ENCODE measurements around the gene ATXN3.
"Not testable (repeated sequence)": the region's sequence is repeated elsewhere in the genome, so short reads cannot be mapped to it uniquely, and the experiment has no call there.

ATXN3 gene

DNA sequence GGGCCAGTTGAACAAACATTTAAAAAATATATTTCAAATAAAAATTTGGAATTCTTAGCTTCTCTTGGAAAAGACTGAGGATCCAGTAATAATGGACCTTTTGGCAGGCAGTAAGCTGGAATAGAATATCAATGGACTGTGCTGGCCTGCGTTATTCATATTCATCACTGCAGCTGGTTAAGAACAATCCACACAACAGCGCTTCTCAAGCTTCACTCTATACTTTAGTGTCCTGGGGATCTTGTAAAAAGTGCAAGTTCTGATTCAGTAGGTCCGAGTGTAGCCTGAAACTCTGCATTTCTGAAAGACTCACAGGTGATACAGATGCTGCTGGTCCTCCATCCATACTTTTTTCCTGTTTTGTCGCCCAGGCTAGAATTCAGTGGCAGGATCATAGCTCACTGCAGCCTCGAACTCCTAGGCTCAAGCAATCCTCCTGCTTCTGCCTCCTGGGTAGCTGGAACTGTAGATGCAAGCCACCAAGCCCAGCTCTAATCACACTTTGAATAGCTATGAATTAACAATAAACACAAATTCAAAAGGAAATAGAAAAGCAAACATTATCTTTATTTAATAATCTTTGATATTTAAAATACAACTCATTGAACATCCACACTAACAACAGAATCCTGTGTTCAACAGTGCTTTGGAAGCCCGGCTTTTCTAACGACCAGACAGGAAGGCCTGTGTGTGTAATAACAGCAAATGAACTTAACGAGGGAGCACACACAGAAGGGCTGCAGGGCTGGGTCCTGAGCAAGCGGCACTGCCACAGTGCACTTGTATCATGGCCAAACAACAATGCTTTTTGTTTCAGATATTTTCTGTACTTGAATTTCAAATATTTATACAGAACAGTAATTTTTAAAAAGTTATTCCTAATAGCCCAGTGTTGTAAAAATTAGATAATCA, 48.1 kb downstream of the ATXN3 start:
- DNase-seq: no peak

DNA sequence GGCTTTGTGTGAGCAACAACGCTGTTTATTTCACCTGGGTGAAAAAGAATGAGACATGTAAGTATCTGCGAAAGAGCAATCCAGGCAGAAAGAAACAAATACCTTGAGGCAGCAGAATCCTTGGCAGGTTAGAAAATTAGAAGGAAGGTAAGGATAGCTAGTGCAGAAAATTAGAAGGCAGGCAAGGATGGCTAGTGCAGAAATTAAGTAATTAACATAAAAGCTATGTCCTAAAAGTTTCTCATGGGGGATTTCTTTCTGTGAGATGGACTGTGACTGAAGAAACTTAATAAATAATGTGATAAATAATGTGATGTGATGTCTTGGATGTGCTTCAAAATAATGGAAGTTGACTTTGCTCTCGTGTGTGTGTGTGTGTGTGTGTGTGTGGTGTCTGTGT, 56.6 kb downstream of the ATXN3 start:
- no peak for DNase-seq

DNA sequence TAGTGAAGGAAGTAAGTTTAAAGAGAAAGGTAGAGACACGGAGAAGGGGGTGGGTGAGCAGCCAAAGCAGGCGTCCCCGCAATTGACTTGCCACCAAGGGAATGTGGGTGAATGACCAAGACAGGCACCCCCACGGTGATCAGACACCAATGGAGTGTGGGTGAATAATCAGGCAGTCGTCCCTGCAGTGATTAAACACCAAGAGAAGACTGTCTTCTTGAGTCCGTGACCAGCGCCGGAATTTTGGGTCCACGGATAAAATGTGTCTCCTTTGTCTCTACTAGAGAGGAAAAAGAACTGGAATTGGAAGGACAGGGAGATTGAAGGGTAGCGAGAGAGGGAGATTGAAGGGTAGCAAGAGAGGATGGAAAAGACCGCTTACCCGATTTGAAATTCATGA, 57.2 kb downstream of the ATXN3 start:
- not testable (repeated sequence) for DNase-seq

DNA sequence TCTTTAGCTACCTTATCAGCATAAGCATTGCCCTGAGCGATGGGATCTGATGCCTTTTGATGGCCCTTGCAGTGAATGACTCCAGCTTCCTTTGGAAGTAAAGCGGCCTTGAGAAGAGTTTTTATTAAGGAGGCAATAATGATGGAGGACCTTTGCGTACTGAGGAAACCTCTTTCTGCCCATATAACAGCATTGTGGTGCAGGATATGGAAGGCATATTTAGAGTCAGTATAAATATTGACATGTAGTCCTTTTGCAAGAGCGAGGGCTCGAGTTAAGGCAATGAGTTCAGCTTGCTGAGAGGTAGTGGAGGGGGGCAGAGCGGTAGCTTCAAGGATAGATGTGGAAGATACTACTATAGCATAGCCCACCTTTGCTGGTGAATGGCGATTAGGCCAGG, 60.5 kb downstream of the ATXN3 start:
- DNase-seq: not testable (repeated sequence)

DNA sequence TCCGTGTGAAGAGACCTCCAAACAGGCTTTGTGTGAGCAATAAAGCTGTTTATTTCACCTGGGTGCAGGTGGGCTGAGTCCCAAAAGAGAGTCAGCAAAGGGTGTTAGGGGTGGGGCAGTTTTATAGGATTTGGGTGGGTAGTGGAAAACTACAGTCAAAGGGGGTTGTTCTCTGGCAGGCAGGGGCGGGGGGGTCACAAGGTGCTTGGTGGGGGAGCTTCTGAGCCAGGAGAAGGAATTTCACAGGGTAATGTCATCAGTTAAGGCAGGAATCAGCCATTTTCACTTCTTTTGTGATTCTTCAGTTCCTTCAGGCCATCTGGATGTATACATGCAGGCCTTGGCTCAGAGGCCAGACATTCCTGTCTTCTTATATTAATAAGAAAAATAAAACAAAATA, 64.6 kb downstream of the ATXN3 start:
- not testable (repeated sequence) for DNase-seq

DNA sequence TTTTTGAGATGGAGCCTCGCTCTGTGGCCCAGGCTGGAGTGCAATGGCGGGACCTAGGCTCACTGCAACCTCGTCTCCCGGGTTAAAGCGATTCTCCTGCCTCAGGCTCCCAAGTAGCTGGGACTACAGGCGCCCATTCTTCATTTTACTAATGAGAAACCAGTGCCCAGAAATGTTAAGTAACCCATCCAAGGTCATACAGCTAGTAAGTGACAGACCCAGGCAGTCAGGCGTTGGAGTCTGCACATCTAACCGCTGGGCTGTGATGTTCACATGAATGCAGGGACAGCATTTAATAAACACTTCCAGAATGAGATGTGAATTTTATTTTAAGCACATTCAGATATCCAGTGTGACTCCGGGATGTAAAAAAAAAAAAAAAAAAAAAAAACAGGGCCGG, 65.2 kb downstream of the ATXN3 start:
- no peak for DNase-seq

DNA sequence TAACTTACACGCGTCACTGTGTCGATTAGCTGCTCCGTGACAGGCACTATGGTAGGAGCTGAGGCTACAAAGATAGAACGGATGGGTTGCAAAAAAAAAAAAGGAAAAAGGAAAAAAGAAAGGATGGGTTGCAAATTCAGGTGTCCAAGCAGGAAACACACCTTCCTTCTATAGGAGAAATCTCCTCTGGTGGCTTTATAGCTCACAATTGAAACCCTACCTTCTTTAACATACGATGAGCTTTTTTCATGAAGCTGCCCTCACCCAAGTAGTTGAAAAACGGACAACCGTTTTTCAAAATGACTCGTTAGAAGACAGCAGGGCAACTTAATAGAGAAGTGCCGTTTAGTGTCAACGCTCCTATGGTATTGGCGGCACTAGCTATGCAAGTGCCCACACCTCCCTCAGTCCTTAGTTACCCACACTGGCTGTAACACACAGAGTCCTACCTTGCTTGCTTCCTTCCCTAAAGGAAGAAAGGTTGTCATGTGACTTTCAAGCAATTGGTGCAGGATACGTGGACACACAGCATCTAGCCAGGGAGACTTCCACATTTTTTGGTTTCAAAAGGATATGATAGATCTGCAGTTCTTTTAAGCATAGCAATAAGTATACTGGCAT, 65.8 kb downstream of the ATXN3 start:
- DNase-seq: peak in 1 of 2 donors; percentile 37

DNA sequence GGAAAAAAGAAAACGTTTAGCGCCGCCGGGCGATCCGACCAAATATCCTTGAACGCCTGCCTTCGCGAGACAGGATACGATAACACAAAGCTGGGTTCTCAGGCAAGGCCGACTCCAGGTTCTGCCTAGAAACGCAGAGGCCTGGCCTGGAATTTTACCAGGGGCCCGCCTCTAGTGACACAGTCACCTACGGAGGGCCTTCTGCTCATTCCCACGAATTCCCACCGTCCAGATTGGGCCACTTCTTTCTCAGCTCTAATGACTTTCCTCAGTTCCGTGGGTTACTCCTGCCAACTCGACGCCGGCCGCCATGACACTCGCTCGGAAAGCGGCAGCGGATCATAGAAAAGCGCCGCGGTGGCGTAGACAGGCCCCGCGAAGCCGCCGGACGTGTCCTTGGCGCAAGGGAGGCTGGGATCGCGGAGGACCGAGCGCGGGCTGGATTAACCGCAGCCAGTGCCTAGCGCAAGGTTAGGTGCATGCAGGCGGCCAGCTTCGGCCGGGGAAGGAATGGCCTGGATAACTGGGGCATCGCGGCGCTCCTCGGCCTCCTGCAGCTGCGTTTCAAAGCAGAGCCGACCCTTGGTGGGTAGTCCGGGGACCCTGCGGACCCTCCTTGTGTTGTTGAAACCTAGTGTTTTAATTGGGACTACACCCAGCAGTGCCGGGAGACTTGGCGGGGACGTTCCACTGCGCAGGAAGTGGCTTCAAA, 66.5 kb downstream of the ATXN3 start, which contains the start of gene TRIP11:
Gene TRIP11 (minus strand): TSS at position 341 of the 712 bp plus-strand sequence. CDS start 374 bp downstream, outside the sequence.
- peak; percentile 92 to 96 for DNase-seq

DNA sequence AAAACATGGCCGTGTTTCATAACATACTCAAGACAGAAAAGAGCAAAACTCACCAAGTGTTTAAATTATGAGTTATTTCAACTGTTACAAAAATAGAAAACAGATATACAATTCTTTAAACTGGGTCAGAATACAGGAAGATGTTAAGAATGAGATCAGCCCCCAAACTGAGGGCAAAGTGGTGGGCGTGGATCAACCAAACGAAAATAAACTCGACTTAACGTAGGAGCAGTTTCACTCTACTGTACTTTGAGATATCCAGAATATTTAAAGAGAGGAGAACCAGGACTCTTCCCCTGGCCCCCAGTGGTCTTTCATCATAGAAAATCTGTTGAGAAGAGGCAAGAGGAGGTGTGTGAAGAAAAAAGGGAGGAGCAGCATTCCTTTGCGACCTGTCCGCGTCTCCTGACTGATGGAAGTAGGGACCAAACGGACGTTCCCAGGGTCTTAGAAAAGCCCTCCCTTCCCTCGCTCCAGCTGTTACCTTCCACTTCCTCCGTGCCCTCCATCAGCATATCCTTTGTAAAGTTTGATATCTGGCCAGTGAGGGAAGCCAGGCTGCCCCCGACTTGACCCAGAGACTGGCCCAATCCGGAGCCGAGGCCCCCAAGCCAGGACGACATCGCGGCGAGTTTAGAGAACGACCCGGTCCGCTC, 67.2 kb downstream of the ATXN3 start:
- DNase-seq: peak in 1 of 2 donors; percentile 32

DNA sequence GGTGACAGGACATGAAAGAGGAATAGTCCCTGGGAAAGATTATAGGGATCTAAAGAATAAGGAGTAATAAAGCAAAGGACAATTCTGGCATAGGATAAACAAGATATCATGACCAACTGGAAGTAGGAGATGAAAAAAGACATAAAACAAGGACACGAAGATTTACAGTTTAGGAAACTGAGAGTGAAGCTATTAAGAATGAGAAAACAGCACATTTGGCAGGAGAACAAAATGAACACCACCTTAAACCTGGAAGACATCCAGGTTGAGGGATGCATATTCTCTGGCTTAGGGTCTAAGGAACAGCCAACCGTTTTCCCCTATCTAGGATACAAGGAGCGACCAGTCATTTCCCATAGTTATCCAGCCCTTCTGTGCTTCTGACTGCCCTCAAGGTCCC, 68.4 kb downstream of the ATXN3 start:
- no peak for DNase-seq

DNA sequence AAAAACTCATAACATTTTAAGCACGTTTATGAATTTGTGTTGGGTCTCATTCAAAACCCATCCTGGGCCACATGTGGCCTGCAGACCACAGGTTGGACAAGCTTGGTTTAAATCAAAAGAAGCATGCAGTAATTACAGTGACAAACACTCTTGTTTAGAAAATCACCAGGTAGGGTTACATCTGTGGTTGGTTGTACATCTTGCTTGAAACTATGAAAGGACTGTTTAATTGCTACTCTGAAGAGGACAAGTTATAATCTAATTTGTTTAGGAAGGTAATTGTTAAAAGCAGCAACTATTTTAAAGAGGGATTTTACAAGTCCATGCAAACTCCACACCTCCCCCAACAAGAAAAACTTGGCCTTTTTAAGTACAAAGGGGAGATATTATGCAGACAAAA, 70.5 kb downstream of the ATXN3 start:
- DNase-seq: no peak

DNA sequence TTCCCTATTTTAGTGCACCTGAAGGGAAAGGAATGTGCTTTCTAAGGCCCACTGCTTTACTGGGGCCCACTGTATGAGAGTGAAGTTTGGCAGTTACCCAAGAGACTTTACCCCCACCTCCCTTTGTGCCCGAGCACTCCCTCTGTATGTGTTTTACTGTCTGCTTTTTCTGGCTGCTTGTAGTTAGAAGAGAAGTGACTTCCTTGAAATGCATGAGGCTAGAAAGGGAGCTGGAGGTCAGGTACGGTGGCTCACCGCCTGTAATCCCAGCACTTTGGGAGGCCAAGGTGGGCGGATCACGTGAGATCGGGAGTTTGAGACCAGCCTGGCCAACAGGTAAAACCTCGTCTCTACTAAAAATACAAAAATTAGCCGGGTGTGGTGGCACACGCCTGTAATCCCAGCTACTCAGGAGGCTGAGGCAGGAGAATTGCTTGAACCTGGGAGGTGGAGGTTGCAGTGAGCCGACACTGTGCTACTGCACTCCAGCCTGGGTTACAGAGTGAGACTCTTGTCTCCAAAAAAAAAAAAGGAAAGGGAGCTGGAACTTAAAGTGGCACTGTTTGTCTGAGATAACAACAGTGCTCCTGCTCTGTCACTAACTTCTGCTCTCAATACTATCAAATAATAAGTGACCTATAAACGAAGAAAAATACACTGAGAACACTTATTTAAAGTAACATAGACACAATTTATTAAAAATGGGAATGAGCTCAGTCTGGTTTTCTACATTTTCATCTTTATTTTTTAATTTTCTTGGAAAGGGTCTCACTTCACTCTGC, 72.3 kb downstream of the ATXN3 start:
- no peak for DNase-seq

DNA sequence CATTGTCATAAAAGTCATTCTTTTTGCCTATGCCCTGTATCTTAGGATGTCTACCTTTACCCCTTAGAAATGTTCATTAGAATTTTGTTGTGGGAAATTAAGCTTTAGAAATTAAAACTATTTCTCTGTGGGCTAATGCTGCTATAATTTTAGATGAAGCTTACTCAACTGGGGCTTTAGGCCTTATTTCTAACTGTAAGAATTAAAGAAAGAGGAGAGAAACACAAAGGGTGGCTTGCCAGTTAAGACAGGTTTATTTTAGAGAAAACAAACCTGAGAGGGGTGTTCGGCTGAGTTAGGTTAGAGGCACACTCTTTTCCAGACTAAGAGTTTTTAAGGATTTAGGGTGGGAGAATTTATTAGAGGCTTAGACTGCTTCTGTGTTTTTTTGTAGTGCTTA, 72.9 kb downstream of the ATXN3 start:
- DNase-seq: no peak

DNA sequence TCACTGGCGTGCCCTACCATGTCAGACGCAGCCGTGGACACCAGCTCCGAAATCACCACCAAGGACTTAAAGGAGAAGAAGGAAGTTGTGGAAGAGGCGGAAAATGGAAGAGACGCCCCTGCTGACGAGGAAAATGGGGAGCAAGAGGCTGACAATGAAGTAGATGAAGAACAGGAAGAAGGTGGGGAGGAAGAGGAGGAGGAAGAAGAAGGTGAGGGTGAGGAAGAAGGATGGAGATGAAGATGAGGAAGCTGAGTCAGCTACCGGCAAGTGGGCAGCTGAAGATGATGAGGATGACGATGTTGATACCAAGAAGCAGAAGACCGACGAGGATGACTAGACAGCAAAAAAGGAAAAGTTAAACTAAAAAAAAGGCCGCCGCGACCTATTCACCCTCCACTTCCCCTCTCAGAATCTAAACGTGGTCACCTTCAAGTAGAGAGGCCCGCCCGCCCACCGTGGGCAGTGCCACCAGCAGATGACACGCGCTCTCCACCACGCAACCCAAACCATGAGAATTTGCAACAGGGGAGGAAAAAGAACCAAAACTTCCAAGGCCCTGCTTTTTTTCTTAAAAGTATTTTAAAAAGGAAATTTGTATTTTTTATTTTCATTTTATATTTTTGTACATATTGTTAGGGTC, 79.7 kb downstream of the ATXN3 start:
- no peak for DNase-seq

DNA sequence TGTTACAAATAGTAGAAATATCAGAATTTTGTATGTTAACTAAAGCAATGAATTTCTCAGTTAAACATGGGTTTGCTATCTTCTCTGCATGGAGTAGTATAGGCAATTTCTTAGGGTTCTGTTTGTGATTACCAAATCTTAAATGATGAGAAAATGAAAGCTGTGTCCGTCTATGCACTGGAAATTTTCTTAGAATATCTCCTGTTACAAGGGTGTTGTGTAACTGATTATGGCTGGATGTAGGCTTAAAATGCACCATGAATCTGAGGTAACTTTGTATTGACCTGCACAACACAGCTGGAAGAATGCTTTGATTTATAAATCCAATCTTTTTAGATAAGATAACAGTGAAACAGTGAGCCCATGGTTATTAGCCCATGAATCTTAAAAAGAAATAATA, 84.3 kb downstream of the ATXN3 start:
- no peak for DNase-seq

DNA sequence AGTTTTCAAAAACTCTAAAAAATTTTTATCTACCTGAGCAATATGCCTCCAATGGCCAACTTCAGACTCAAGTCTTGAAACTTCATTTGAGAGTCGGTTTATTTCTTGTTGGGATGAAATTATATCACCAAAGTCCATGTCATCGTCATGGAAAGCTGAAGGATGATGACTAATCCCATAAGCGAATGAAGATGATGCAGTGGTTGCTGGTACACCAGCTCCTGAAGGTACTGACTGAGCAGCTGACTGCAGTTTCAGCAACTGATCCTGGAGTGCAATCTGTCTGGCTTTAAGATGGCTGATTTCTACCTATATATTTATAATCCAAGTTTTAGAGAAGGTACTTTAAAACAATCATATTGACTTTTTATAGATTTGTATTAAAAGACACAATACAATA, 84.9 kb downstream of the ATXN3 start:
- DNase-seq: no peak

DNA sequence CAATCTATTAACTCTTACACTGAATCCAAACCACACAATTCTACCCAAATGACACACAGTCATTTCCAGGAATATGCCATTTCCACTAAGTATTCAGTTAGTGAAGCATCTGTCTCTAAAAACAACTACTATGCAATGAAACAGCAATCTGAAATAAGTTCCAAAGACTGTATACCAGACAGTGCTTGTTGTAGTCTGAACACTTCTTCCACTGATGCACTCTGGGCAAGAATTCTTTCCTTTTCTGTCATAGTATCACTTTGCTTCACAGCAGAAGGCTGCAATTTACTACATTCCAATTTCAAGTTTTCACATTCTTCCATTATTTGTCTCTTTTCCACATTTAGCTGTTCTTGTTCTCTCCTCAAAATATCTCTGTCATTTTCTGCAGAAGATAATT, 92.3 kb downstream of the ATXN3 start:
- DNase-seq: no peak

DNA sequence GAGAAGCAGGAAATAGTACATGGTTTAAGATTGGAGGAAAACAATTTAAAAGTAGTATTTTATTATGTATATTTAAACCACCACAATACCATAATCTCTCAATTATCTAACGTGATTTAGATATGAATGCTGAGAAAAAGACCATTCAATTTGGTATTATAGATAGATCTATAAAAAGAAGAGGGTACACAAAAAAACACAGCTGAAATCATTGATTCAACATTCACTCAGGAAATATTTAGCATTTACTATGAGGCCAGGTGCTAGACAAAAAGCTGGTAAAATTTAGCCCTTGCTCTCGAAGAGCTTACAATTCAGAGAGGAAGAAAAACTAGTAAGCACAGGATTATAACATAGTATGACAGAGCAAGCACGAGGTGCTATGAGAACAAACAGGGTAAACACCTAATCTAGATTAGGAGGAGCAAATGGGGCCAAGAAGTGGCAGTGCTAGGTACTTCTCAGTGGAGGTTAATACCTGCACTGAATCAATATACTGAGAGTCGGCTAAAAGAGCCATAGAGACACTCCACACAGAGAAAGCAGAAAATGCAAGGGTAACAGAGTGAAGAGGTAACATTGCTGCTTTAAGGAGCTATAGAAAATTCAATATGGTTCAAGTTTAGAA, 94.1 kb downstream of the ATXN3 start:
- DNase-seq: no peak

DNA sequence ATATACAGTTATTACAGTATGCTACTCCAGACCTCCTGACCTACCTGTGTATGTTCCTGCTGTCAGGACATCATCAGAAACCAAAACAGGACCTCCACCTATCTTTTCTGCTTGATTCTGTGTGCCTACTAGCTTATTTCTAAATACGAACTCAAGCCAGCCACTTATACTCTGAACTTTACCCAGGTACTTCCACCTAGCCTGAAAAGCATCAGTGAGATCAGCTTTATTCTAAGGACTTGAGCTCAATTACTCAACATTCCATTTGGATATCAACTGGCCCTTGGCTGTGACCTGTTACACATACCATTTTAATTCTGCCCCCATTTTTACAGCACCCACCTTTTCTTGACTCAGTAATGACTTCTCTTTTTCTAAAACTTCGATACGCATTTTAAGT, 95.7 kb downstream of the ATXN3 start:
- DNase-seq: no peak

DNA sequence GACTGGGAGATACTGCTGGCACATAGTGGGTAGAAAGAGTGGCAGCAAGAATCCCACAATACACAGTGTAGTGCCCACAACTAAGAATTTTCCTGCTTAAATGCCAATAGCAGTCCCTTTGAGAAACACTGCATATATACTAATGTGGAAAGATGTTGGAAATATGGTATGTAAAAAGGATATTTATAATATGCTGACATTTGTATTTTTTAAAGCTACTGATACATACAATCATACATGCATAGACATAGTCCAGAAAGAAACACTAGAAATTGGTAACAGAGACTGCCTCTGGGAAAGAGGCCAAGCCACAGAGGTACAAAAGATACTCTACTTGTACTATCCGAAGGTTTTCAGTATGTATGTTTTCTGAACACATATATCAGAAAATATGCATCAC, 96.8 kb downstream of the ATXN3 start:
- DNase-seq: no peak
